HG03139 (cell line): ENCODE measurements around the gene SMPDL3A.
A peak's percentile ranks its signal among the peaks of the same experiment; 100 is the strongest.
"Not testable (repeated sequence)": the region's sequence is repeated elsewhere in the genome, so short reads cannot be mapped to it uniquely, and the experiment has no call there.

Source experiments
- ATAC-seq: cut with Tn5 transposase; IDR thresholded peaks from one replicate; pipeline ENCODE4 v1.9.1; 2021; ENCODE audit not compliant: unreplicated experiment

The SMPDL3A gene

GRCh38 chr6:122789182-122790027 lies at the start of gene SMPDL3A:
Gene SMPDL3A (plus strand): TSS chr6:122789258. CDS start chr6:122789347, 89 bp downstream.
- peak; percentile 51 for ATAC-seq

- no peak for ATAC-seq
These were observed 49.0 kb upstream of the SMPDL3A start for GRCh38 chr6:122740091-122740490.

GRCh38 chr6:122740936-122741335 lies 48.1 kb upstream of the SMPDL3A start:
- no peak for ATAC-seq

GRCh38 chr6:122744247-122744646 lies 44.8 kb upstream of the SMPDL3A start:
- not testable (repeated sequence) for ATAC-seq

GRCh38 chr6:122744856-122745255 lies 44.2 kb upstream of the SMPDL3A start:
- ATAC-seq, result not testable (repeated sequence)

- no peak for ATAC-seq
These were observed 42.4 kb upstream of the SMPDL3A start for GRCh38 chr6:122746688-122747087.

GRCh38 chr6:122747573-122747972 lies 41.5 kb upstream of the SMPDL3A start:
- no peak for ATAC-seq

- ATAC-seq, result not testable (repeated sequence)
These were observed 40.1 kb upstream of the SMPDL3A start for GRCh38 chr6:122748945-122749344.

GRCh38 chr6:122749451-122750050 lies 39.5 kb upstream of the SMPDL3A start:
- no peak for ATAC-seq

GRCh38 chr6:122751326-122751725 lies 37.7 kb upstream of the SMPDL3A start:
- peak; percentile 77 for ATAC-seq

- no peak for ATAC-seq
These were observed 36.6 kb upstream of the SMPDL3A start for GRCh38 chr6:122752459-122752858.

- ATAC-seq, result no peak
These were observed 35.9 kb upstream of the SMPDL3A start for GRCh38 chr6:122753000-122753687.

- no peak for ATAC-seq
These were observed 35.4 kb upstream of the SMPDL3A start for GRCh38 chr6:122753688-122754056.

GRCh38 chr6:122754191-122754731 lies 34.8 kb upstream of the SMPDL3A start:
- ATAC-seq, result no peak

GRCh38 chr6:122755901-122756300 lies 33.2 kb upstream of the SMPDL3A start:
- ATAC-seq, result no peak

- peak; percentile 82 for ATAC-seq
These were observed 30.1 kb upstream of the SMPDL3A start for GRCh38 chr6:122758927-122759334.

GRCh38 chr6:122760330-122760729 lies 28.7 kb upstream of the SMPDL3A start:
- ATAC-seq, result no peak

GRCh38 chr6:122766256-122766655 lies 22.8 kb upstream of the SMPDL3A start:
- no peak for ATAC-seq

- no peak for ATAC-seq
These were observed 18.0 kb upstream of the SMPDL3A start for GRCh38 chr6:122770835-122771601.

GRCh38 chr6:122772724-122773415 lies 16.2 kb upstream of the SMPDL3A start:
- no peak for ATAC-seq
